ENCODE results near the gene CAD. TPM values are rescaled to one million over a fixed set of nuclear protein-coding genes. Genes with fewer than 3 reads are reported as not detected.

Gene CAD
- total RNA-seq, 6 experiments from 2014 or later: 38.3 to 46.9 (median 42.8) TPM

DNA sequence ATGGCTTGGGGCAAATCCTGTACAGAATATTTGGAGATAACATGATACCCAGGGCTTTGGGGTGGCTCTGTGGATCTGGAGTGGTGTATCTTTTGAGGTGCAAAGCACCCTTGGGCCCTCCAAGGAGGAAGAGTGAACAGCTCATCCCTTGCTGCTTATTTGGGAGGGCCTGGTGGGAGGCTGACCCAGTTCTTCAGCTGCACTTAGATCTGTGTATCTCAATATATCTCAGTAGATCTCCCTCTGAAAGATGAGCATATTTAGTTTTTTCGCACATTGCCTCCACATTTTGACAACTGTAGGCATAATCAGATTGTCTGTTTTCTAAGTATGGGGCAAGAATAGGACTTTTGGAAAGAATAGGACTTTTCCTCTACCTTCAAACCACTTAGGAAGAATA, 67.8 kb downstream of the CAD start:
- no peaks in the 10 kb centered on the region for H3K9me3 Mint-ChIP-seq
- H3K4me3 Mint-ChIP-seq: no peak overlapping the region
- H3K27ac Mint-ChIP-seq: no peak overlapping the region
- H3K27me3 Mint-ChIP-seq (ENCODE audit: insufficient read depth): peaks cover 48% of the 10 kb centered on the region
- TF ChIP-seq, protein P1, sequence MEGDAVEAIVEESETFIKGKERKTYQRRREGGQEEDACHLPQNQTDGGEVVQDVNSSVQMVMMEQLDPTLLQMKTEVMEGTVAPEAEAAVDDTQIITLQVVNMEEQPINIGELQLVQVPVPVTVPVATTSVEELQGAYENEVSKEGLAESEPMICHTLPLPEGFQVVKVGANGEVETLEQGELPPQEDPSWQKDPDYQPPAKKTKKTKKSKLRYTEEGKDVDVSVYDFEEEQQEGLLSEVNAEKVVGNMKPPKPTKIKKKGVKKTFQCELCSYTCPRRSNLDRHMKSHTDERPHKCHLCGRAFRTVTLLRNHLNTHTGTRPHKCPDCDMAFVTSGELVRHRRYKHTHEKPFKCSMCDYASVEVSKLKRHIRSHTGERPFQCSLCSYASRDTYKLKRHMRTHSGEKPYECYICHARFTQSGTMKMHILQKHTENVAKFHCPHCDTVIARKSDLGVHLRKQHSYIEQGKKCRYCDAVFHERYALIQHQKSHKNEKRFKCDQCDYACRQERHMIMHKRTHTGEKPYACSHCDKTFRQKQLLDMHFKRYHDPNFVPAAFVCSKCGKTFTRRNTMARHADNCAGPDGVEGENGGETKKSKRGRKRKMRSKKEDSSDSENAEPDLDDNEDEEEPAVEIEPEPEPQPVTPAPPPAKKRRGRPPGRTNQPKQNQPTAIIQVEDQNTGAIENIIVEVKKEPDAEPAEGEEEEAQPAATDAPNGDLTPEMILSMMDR (IDR thresholded peaks at IDR 0.05): no peak
- DNase-seq: no peak
- H3K36me3 Mint-ChIP-seq (ENCODE audit: low read depth): no peaks in the 10 kb centered on the region
- peaks cover 40% of the 10 kb centered on the region for H3K4me1 Mint-ChIP-seq (ENCODE audit: low read depth)

GRCh38 chr2:27285481-27285880, 68.3 kb downstream of the CAD start:
- DNase-seq: no peak
- no peaks in the 10 kb centered on the region for H3K36me3 Mint-ChIP-seq (ENCODE audit: low read depth)
- H3K4me3 Mint-ChIP-seq: no peak overlapping the region
- H3K27ac Mint-ChIP-seq: no peak overlapping the region
- TF ChIP-seq, protein P1 (IDR thresholded peaks at IDR 0.05): no peak
- H3K4me1 Mint-ChIP-seq (ENCODE audit: low read depth): peaks cover 36% of the 10 kb centered on the region
- peaks cover 48% of the 10 kb centered on the region for H3K27me3 Mint-ChIP-seq (ENCODE audit: insufficient read depth)
- H3K9me3 Mint-ChIP-seq: no peaks in the 10 kb centered on the region

GRCh38 chr2:27288610-27289009, 71.4 kb downstream of the CAD start:
- no peaks in the 10 kb centered on the region for H3K9me3 Mint-ChIP-seq
- DNase-seq: no peak
- peaks cover 51% of the 10 kb centered on the region for H3K27me3 Mint-ChIP-seq (ENCODE audit: insufficient read depth)
- peaks cover 19% of the 10 kb centered on the region for H3K4me1 Mint-ChIP-seq (ENCODE audit: low read depth)
- H3K36me3 Mint-ChIP-seq (ENCODE audit: low read depth): no peaks in the 10 kb centered on the region
- H3K27ac Mint-ChIP-seq: no peak overlapping the region
- TF ChIP-seq, protein P1 (IDR thresholded peaks at IDR 0.05): no peak
- no peak overlapping the region for H3K4me3 Mint-ChIP-seq

GRCh38 chr2:27290549-27290948, 73.4 kb downstream of the CAD start:
- DNase-seq: no peak
- Mint-ChIP-seq H3K4me3 (no peak overlapping the region), H3K27me3 (ENCODE audit: insufficient read depth) (peaks cover 41% of the 10 kb centered on the region), H3K36me3 (ENCODE audit: low read depth) (no peaks in the 10 kb centered on the region), H3K9me3 (no peaks in the 10 kb centered on the region), H3K27ac (no peak overlapping the region), H3K4me1 (ENCODE audit: low read depth) (peaks cover 26% of the 10 kb centered on the region)
- TF ChIP-seq, protein P1 (IDR thresholded peaks at IDR 0.05): no peak

DNA sequence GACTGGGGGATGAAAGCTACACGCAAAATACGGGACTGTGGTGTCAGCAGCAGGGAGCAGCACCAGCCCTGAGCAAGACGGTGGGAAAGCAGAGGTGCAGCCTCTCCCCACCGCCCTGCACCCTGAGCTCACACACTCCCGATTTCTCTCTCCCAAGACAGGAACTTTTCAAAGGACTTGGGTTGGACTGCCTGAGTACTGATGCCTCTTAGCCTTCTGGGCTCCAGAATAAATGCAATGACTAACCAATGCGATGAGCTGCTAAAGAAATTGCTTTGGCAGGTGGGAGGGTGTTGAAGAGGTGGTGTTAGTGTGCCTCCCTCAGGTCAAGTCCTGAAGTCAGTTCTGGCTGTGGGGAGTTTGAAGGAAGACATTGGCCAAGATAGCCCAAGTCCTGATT, 74.7 kb downstream of the CAD start:
- peaks cover 41% of the 10 kb centered on the region for H3K27me3 Mint-ChIP-seq (ENCODE audit: insufficient read depth)
- no peaks in the 10 kb centered on the region for H3K9me3 Mint-ChIP-seq

More for the DNA sequence above, 74.7 kb downstream of the CAD start:
- peaks cover 26% of the 10 kb centered on the region for H3K4me1 Mint-ChIP-seq (ENCODE audit: low read depth)
- H3K4me3 Mint-ChIP-seq: no peak overlapping the region
- no peak for DNase-seq
- TF ChIP-seq, protein P1 (IDR thresholded peaks at IDR 0.05): no peak
- H3K36me3 Mint-ChIP-seq (ENCODE audit: low read depth): no peaks in the 10 kb centered on the region
- H3K27ac Mint-ChIP-seq: no peak overlapping the region

Other genes starting within 250 kb of the CAD start
- gene MAPRE3, start 246.7 kb upstream of the CAD start, total RNA-seq (2021; fragmentation: NEBNext Ultra II Directional; extraction: Animal tissue kit (Norgen Biotek cat#: 25700)): 10 to 100 TPM; 17.0 to 20.4 (median 17.7) TPM
- 100 to 1,000 TPM; 119 to 162 (median 144) TPM for gene TMEM214, start 184.4 kb upstream of the CAD start, total RNA-seq (2021; fragmentation: NEBNext Ultra II Directional; extraction: Animal tissue kit (Norgen Biotek cat#: 25700))
- gene AGBL5, start 165.7 kb upstream of the CAD start, total RNA-seq (2021; fragmentation: NEBNext Ultra II Directional; extraction: Animal tissue kit (Norgen Biotek cat#: 25700)): 10 to 100 TPM; 23.5 to 31.4 (median 28.6) TPM
- gene OST4, start 145.7 kb upstream of the CAD start, total RNA-seq (2021; fragmentation: NEBNext Ultra II Directional; extraction: Animal tissue kit (Norgen Biotek cat#: 25700)): 100 to 1,000 TPM; 500 to 565 (median 548) TPM
- 100 to 1,000 TPM; 144 to 208 (median 183) TPM for gene EMILIN1, start 138.8 kb upstream of the CAD start, total RNA-seq (2021; fragmentation: NEBNext Ultra II Directional; extraction: Animal tissue kit (Norgen Biotek cat#: 25700))
- 1 to 10 TPM; 1.0 to 1.7 (median 1.6) TPM for gene KHK, start 130.6 kb upstream of the CAD start, total RNA-seq (2021; fragmentation: NEBNext Ultra II Directional; extraction: Animal tissue kit (Norgen Biotek cat#: 25700))
- under 1 TPM in 1 of 6 experiments, not detected in 5; 0.12 TPM for gene CGREF1, start 98.2 kb upstream of the CAD start, total RNA-seq (2021; fragmentation: NEBNext Ultra II Directional; extraction: Animal tissue kit (Norgen Biotek cat#: 25700))
- gene ABHD1, start 93.6 kb upstream of the CAD start, total RNA-seq (2021; fragmentation: NEBNext Ultra II Directional; extraction: Animal tissue kit (Norgen Biotek cat#: 25700)): not detected
- 10 to 100 TPM; 43.4 to 50.7 (median 46.4) TPM for gene PREB, start 82.7 kb upstream of the CAD start, total RNA-seq (2021; fragmentation: NEBNext Ultra II Directional; extraction: Animal tissue kit (Norgen Biotek cat#: 25700))
- not detected for gene PRR30, start 78.0 kb upstream of the CAD start, total RNA-seq (2021; fragmentation: NEBNext Ultra II Directional; extraction: Animal tissue kit (Norgen Biotek cat#: 25700))
- gene TCF23, start 68.4 kb upstream of the CAD start, total RNA-seq (2021; fragmentation: NEBNext Ultra II Directional; extraction: Animal tissue kit (Norgen Biotek cat#: 25700)): not detected
- 100 to 1,000 TPM in 5 of 6 experiments, 10 to 100 TPM in 1; 98.8 to 123 (median 116) TPM for gene ATRAID, start 5.3 kb upstream of the CAD start, total RNA-seq (2021; fragmentation: NEBNext Ultra II Directional; extraction: Animal tissue kit (Norgen Biotek cat#: 25700))
- gene SLC5A6, start 5.1 kb upstream of the CAD start, total RNA-seq (2021; fragmentation: NEBNext Ultra II Directional; extraction: Animal tissue kit (Norgen Biotek cat#: 25700)): 10 to 100 TPM; 23.6 to 32.6 (median 25.5) TPM
- not detected for gene SLC30A3, start 45.7 kb downstream of the CAD start, total RNA-seq (2021; fragmentation: NEBNext Ultra II Directional; extraction: Animal tissue kit (Norgen Biotek cat#: 25700))
- not detected for gene DNAJC5G, start 58.1 kb downstream of the CAD start, total RNA-seq (2021; fragmentation: NEBNext Ultra II Directional; extraction: Animal tissue kit (Norgen Biotek cat#: 25700))
- not detected for gene TRIM54, start 65.1 kb downstream of the CAD start, total RNA-seq (2021; fragmentation: NEBNext Ultra II Directional; extraction: Animal tissue kit (Norgen Biotek cat#: 25700))
- gene UCN, start 91.1 kb downstream of the CAD start, total RNA-seq (2021; fragmentation: NEBNext Ultra II Directional; extraction: Animal tissue kit (Norgen Biotek cat#: 25700)): under 1 TPM; 0.46 to 0.88 (median 0.73) TPM
- gene MPV17, start 105.7 kb downstream of the CAD start, total RNA-seq (2021; fragmentation: NEBNext Ultra II Directional; extraction: Animal tissue kit (Norgen Biotek cat#: 25700)): 10 to 100 TPM; 72.5 to 89.8 (median 83.5) TPM
- 10 to 100 TPM; 42.9 to 53.0 (median 48.4) TPM for gene GTF3C2, start 139.4 kb downstream of the CAD start, total RNA-seq (2021; fragmentation: NEBNext Ultra II Directional; extraction: Animal tissue kit (Norgen Biotek cat#: 25700))
- 10 to 100 TPM; 44.5 to 48.4 (median 45.8) TPM for gene EIF2B4, start 153.0 kb downstream of the CAD start, total RNA-seq (2021; fragmentation: NEBNext Ultra II Directional; extraction: Animal tissue kit (Norgen Biotek cat#: 25700))
- 100 to 1,000 TPM; 140 to 160 (median 150) TPM for gene SNX17, start 153.2 kb downstream of the CAD start, total RNA-seq (2021; fragmentation: NEBNext Ultra II Directional; extraction: Animal tissue kit (Norgen Biotek cat#: 25700))
- gene ZNF513, start 163.4 kb downstream of the CAD start, total RNA-seq (2021; fragmentation: NEBNext Ultra II Directional; extraction: Animal tissue kit (Norgen Biotek cat#: 25700)): 10 to 100 TPM; 11.9 to 15.3 (median 12.8) TPM
- gene PPM1G, start 192.2 kb downstream of the CAD start, total RNA-seq (2021; fragmentation: NEBNext Ultra II Directional; extraction: Animal tissue kit (Norgen Biotek cat#: 25700)): 10 to 100 TPM; 74.6 to 96.8 (median 87.8) TPM
- gene NRBP1, start 211.3 kb downstream of the CAD start, total RNA-seq (2021; fragmentation: NEBNext Ultra II Directional; extraction: Animal tissue kit (Norgen Biotek cat#: 25700)): 100 to 1,000 TPM; 101 to 110 (median 108) TPM
- 1 to 10 TPM in 2 of 6 experiments, under 1 TPM in 4; 0.34 to 1.3 (median 0.65) TPM for gene KRTCAP3, start 225.0 kb downstream of the CAD start, total RNA-seq (2021; fragmentation: NEBNext Ultra II Directional; extraction: Animal tissue kit (Norgen Biotek cat#: 25700))

All from HFFc6 (cell line).